MM.1S (cell line): Measurements from ENCODE around the gene FRMD3.

Experiments
- CTCF ChIP-seq: fragments of 300-600 bp; sonication (generic); IDR thresholded peaks from 2 replicates; pipeline ENCODE4 v1.5.1; 2016; ENCODE audit warnings: antibody characterized with exemption, low read length, mixed read lengths
- EZH2 ChIP-seq: fragments of 300-600 bp; sonication (generic); optimal IDR thresholded peaks from 2 replicates; pipeline ENCODE3; 2017; ENCODE audit warnings: low read depth, mild to moderate bottlenecking, antibody characterized with exemption, low read length, mixed read lengths
- EZH2phosphoT487 ChIP-seq: fragments of 300-600 bp; sonication (generic); IDR thresholded peaks from 2 replicates; pipeline ENCODE4 v1.6.1; 2018; ENCODE audit warnings: antibody characterized with exemption, low read length

GRCh38 chr9:83434254-83434653 lies 103.9 kb downstream of the FRMD3 start:
- TF ChIP-seq CTCF (no peak), EZH2phosphoT487 (no peak), EZH2 (no peak)
